AG10803 (cell line): ENCODE measurements around the gene DPH7.

Experiments used
- DNase-seq: peaks from one replicate; pipeline ENCODE4 v3.0.0; 2010; ENCODE audit warnings: low read depth
- H3K4me3 ChIP-seq: 2 replicates; pipeline ENCODE4 v1.5.1; 2011; ENCODE audit warnings: mild to moderate bottlenecking, low read length, control low read depth
- CTCF ChIP-seq: conservative IDR thresholded peaks from 2 replicates; pipeline ENCODE4 v1.5.1; 2011; ENCODE audit warnings: mild to moderate bottlenecking, low read length, control low read depth, inconsistent platforms

Gene DPH7

GRCh38 chr9:137618105-137619067, 39.7 kb upstream of the DPH7 start, which contains the start of gene EHMT1:
TSS of gene EHMT1 (plus strand) at chr9:137619005. CDS start at chr9:137619029, 24 bp downstream.
- H3K4me3 ChIP-seq, result peak within 1 kb of the TSS; percentile 92
- DNase-seq, result peak; percentile 73
- no peak; the same call in 1 of the 2 replicates for TF ChIP-seq CTCF

DNA sequence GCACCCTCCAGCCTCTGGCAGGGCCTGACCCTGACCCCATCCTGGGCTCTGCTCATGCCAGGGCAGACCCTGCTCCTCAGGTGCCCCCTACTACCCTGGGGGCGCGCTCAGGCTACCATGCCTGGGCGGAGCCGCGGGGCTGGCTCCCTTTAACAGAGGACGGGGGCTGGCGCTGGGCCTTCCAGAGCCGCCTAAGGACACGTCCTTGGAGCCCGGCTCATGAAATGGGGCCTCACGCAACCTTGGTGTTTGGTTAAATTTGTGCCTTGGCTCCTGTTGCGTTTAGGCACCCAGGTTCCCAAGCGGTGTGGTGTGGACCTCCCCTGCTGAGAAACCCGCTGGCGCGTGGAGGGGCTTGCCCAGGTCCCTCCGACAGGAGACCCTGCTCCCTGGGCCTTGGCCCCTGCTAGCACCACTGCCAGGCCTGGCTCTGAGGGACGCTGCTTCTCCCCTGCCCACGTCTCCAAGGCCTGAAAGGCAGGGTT, 36.7 kb upstream of the DPH7 start:
- no peak for DNase-seq
- no peak for TF ChIP-seq CTCF
- no peak overlapping the region for H3K4me3 ChIP-seq

- H3K4me3 ChIP-seq, result no peak overlapping the region
- TF ChIP-seq CTCF, result no peak
- DNase-seq, result no peak
Observed at GRCh38 chr9:137614631-137615386, 36.1 kb upstream of the DPH7 start.

DNA sequence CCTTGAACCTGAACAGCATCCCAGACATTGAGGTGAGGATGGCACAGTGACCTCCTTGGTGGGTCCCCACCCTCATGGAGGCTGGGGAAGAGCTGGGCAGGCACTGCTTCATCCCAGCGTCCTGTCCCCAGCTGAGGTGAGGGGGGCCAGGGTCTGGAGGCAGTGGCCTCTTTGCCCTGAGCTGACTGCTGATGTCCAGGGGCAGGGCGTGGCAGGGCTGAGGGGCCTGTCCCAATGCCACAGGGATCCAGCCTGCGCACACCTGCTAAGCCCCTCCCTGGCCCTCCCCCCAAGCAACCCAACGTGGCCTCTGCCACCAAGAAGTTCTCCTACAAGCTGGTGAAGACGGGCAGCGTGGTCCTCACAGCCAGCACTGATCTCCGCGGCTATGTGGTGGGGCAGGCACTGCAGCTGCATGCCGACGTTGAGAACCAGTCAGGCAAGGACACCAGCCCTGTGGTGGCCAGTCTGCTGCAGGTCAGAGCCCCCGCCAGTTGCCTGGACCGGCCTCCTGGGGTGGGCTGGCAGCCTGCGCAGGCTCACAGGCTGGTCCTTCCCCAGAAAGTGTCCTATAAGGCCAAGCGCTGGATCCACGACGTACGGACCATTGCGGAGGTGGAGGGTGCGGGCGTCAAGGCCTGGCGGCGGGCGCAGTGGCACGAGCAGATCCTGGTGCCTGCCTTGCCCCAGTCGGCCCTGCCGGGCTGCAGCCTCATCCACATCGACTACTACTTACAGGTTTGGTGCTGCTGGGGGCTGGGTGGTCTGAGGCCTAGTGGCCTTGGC, 35.2 kb upstream of the DPH7 start:
- TF ChIP-seq CTCF, result no peak
- no peak for DNase-seq
- H3K4me3 ChIP-seq, result no peak overlapping the region

DNA sequence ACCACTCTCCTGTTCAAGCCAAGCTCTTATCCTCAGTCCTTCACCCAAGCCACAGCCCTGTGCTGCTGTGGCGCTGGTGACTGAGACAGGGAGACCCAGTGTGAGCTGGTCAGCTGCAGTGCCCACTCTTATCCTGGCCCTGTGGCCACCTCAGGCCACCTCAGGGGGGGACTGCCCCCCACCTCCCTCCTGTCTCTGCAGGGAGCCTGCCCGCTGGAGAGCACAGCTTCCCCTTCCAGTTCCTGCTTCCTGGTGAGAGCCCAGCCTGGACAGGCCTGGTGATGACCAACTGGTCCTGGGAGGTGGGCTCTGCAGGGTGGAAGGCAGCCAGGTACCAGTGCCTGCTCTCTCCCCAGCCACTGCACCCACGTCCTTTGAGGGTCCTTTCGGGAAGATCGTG, 34.5 kb upstream of the DPH7 start:
- no peak overlapping the region for H3K4me3 ChIP-seq
- no peak for DNase-seq

More for the DNA sequence above, 34.5 kb upstream of the DPH7 start:
- no peak for TF ChIP-seq CTCF
